Muscle layer of duodenum (tissue), 2 donors: ENCODE results near the gene RFFL.

ENCODE experiments used
- H3K27ac ChIP-seq: one replicate; pipeline ENCODE4 v1.7.0; 2013; ENCODE audit warnings: mild to moderate bottlenecking, low read length
- H3K27me3 ChIP-seq: one replicate; pipeline ENCODE4 v1.7.0; 2013; ENCODE audit warnings: low read depth, mild to moderate bottlenecking, control low read depth, low read length
- H3K36me3 ChIP-seq, 2 donors: one replicate each; pipeline ENCODE4 v1.7.0; 2013; ENCODE audit warnings: low read length in 2 of 2, control low read depth in 1 of 2, mild to moderate bottlenecking in 1 of 2; ENCODE audit not compliant: insufficient read depth in 2 of 2, control insufficient read depth in 1 of 2
- H3K4me1 ChIP-seq, 2 donors: one replicate each; pipeline ENCODE4 v1.7.0; 2013; ENCODE audit warnings: low read length in 2 of 2, mild to moderate bottlenecking in 2 of 2, control low read depth in 1 of 2, moderate library complexity in 1 of 2; ENCODE audit not compliant: insufficient read depth in 2 of 2, control insufficient read depth in 1 of 2
- H3K4me3 ChIP-seq, 2 donors: one replicate each; pipeline ENCODE4 v1.7.0; 2013; ENCODE audit warnings: low read length in 2 of 2, low read depth in 1 of 2, mild to moderate bottlenecking in 1 of 2
- H3K9me3 ChIP-seq, 2 donors: one replicate each; pipeline ENCODE4 v1.7.0; 2013; ENCODE audit warnings: low read length in 2 of 2, control low read depth in 1 of 2, mild to moderate bottlenecking in 1 of 2; ENCODE audit not compliant: control insufficient read depth in 1 of 2
- donor health status: healthy.

The RFFL gene

GRCh38 chr17:35079547-35080423, 16.3 kb upstream of the RFFL start:
- no peaks in the 10 kb centered on the region for H3K27me3 ChIP-seq
- H3K4me1 ChIP-seq: peaks cover 0 to 8% of the 10 kb centered on the region in 2 donors
- no peak overlapping the region for H3K4me3 ChIP-seq
- no peaks in the 10 kb centered on the region for H3K9me3 ChIP-seq
- no peak overlapping the region for H3K27ac ChIP-seq
- no peaks in the 10 kb centered on the region for H3K36me3 ChIP-seq

GRCh38 chr17:35076874-35077273, 13.4 kb upstream of the RFFL start:
- Histone ChIP-seq H3K4me1 (peaks cover 3 to 8% of the 10 kb centered on the region in 2 donors), H3K27me3 (no peaks in the 10 kb centered on the region), H3K36me3 (no peaks in the 10 kb centered on the region), H3K9me3 (no peaks in the 10 kb centered on the region), H3K4me3 (no peak overlapping the region), H3K27ac (no peak overlapping the region)

GRCh38 chr17:35074711-35075707, 11.5 kb upstream of the RFFL start:
- Histone ChIP-seq H3K4me3 (no peak overlapping the region), H3K4me1 (peaks cover 3 to 8% of the 10 kb centered on the region in 2 donors), H3K9me3 (no peaks in the 10 kb centered on the region), H3K27me3 (no peaks in the 10 kb centered on the region), H3K27ac (no peak overlapping the region), H3K36me3 (no peaks in the 10 kb centered on the region)

- peaks cover 0 to 2% of the 10 kb centered on the region in 2 donors for H3K36me3 ChIP-seq
- H3K27me3 ChIP-seq: no peaks in the 10 kb centered on the region
- peaks cover 3 to 8% of the 10 kb centered on the region in 2 donors for H3K4me1 ChIP-seq
- H3K9me3 ChIP-seq: no peaks in the 10 kb centered on the region
- no peak overlapping the region for H3K4me3 ChIP-seq
- H3K27ac ChIP-seq: peak overlapping the region; percentile 4
Observed at GRCh38 chr17:35073991-35074627, 10.6 kb upstream of the RFFL start.

GRCh38 chr17:35073183-35073790, 9.8 kb upstream of the RFFL start:
- Histone ChIP-seq H3K4me1 (peaks cover 3 to 8% of the 10 kb centered on the region in 2 donors), H3K27ac (no peak overlapping the region)

GRCh38 chr17:35069311-35069710, 5.8 kb upstream of the RFFL start:
- Histone ChIP-seq H3K9me3 (no peaks in the 10 kb centered on the region), H3K36me3 (peaks cover 0 to 9% of the 10 kb centered on the region in 2 donors), H3K27me3 (no peaks in the 10 kb centered on the region), H3K4me3 (no peak overlapping the region), H3K4me1 (peaks cover 2 to 7% of the 10 kb centered on the region in 2 donors), H3K27ac (no peak overlapping the region)

More at GRCh38 chr17:35073183-35073790, 9.8 kb upstream of the RFFL start:
- Histone ChIP-seq H3K27me3 (no peaks in the 10 kb centered on the region), H3K9me3 (no peaks in the 10 kb centered on the region), H3K36me3 (peaks cover 0 to 8% of the 10 kb centered on the region in 2 donors), H3K4me3 (no peak overlapping the region)

- peaks cover 10 to 14% of the 10 kb centered on the region in 2 donors for H3K4me1 ChIP-seq
- H3K9me3 ChIP-seq: no peaks in the 10 kb centered on the region
- H3K36me3 ChIP-seq: peaks cover 0 to 15% of the 10 kb centered on the region in 2 donors
- no peak overlapping the region for H3K4me3 ChIP-seq
- no peak overlapping the region for H3K27ac ChIP-seq
- H3K27me3 ChIP-seq: no peaks in the 10 kb centered on the region
Observed at GRCh38 chr17:35068249-35068648, 4.7 kb upstream of the RFFL start.

- no peaks in the 10 kb centered on the region for H3K27me3 ChIP-seq
- H3K4me3 ChIP-seq: no peak overlapping the region
- peaks cover 5 to 15% of the 10 kb centered on the region in 2 donors for H3K36me3 ChIP-seq
- H3K4me1 ChIP-seq: peaks cover 10 to 11% of the 10 kb centered on the region in 2 donors
- no peaks in the 10 kb centered on the region for H3K9me3 ChIP-seq
- H3K27ac ChIP-seq: no peak overlapping the region
Observed at GRCh38 chr17:35065880-35066279, 2.4 kb upstream of the RFFL start.

- H3K27ac ChIP-seq: peak overlapping the region; percentile 92
- H3K27me3 ChIP-seq: no peaks in the 10 kb centered on the region
- H3K4me1 ChIP-seq: peaks cover 10 to 11% of the 10 kb centered on the region in 2 donors
- H3K4me3 ChIP-seq: no peak overlapping the region
- H3K36me3 ChIP-seq: peaks cover 8 to 15% of the 10 kb centered on the region in 2 donors
- H3K9me3 ChIP-seq: no peaks in the 10 kb centered on the region
Observed at GRCh38 chr17:35064516-35065215, 1.2 kb upstream of the RFFL start.

- Histone ChIP-seq H3K27me3 (no peaks in the 10 kb centered on the region), H3K9me3 (no peaks in the 10 kb centered on the region), H3K4me3 (no peak overlapping the region), H3K36me3 (peaks cover 7 to 8% of the 10 kb centered on the region in 2 donors), H3K4me1 (peaks cover 10 to 11% of the 10 kb centered on the region in 2 donors), H3K27ac (no peak overlapping the region)
Observed at GRCh38 chr17:35062308-35062707, 1.2 kb downstream of the RFFL start.
